PC-3 (cell line): ENCODE results near the gene ELOVL5. TPM values are rescaled to one million over a fixed set of nuclear protein-coding genes. Genes with fewer than 3 reads are reported as not detected.

Experiments used
- ATAC-seq: fragments of 200-7000 bp; cut with Tn5 transposase; 2 replicates; pipeline ENCODE4 v1.9.1; 2020; ENCODE audit warnings: mild to moderate bottlenecking, moderate library complexity
- BruUV-seq: library from RNA; stranded (reverse); fragments of 400-500 nt; replicated peaks from 2 replicates; lab custom pipeline; 2021; lab: Mats Ljungman, UMichigan
- CTCF ChIA-PET: fragments of 300-600 bp; sonication (Branson Sonifier 250); formaldehyde crosslinking; loops from one replicate; lab custom pipeline; 2022; ENCODE audit warnings: antibody characterized with exemption; lab: Charles Lee
- POLR2A ChIA-PET: fragments of 300-600 bp; sonication (Branson Sonifier 250); formaldehyde crosslinking; loops from one replicate; lab custom pipeline; 2022; ENCODE audit warnings: antibody characterized with exemption; ENCODE audit not compliant: unreplicated experiment; lab: Charles Lee
- DNase-seq: peaks from one replicate; pipeline ENCODE4 v3.0.0-alpha.2; 2015
- H2AFZ ChIP-seq: fragments of 300-600 bp; sonication (generic); 2 replicates; pipeline ENCODE4 v1.6.0; 2016; ENCODE audit warnings: antibody characterized with exemption, low read length
- H3F3A ChIP-seq: fragments of 300-600 bp; sonication (generic); one replicate; pipeline ENCODE4 v1.6.0; 2017; ENCODE audit warnings: antibody characterized with exemption, low read length, control low read depth, mild to moderate bottlenecking; ENCODE audit not compliant: unreplicated experiment
- H3K27ac ChIP-seq: fragments of 300-600 bp; sonication (generic); 2 replicates; pipeline ENCODE4 v1.5.1; 2016; ENCODE audit warnings: mild to moderate bottlenecking, low read length
- H3K27me3 ChIP-seq: fragments of 300-600 bp; sonication (generic); 2 replicates; pipeline ENCODE4 v1.6.1; 2016; ENCODE audit warnings: low read length, mixed read lengths
- H3K36me3 ChIP-seq: fragments of 300-600 bp; sonication (generic); 2 replicates; pipeline ENCODE4 v1.6.1; 2016; ENCODE audit warnings: low read depth, mixed run types, low read length, mixed read lengths
- H3K4me1 ChIP-seq: fragments of 300-600 bp; sonication (generic); 2 replicates; pipeline ENCODE4 v1.5.1; 2016; ENCODE audit warnings: low read length; ENCODE audit not compliant: insufficient read depth
- H3K4me2 ChIP-seq: fragments of 300-600 bp; sonication (generic); 2 replicates; pipeline ENCODE4 v1.6.0; 2016; ENCODE audit warnings: low read length
- H3K4me3 ChIP-seq: fragments of 300-600 bp; sonication (generic); 2 replicates; pipeline ENCODE4 v1.5.1; 2016; ENCODE audit warnings: mild to moderate bottlenecking, low read length, mixed read lengths
- H3K79me2 ChIP-seq: fragments of 300-600 bp; sonication (generic); 2 replicates; pipeline ENCODE4 v1.6.1; 2017; ENCODE audit warnings: low read length, mixed read lengths
- H3K9ac ChIP-seq: fragments of 300-600 bp; sonication (generic); 2 replicates; pipeline ENCODE4 v1.6.0; 2016; ENCODE audit warnings: mild to moderate bottlenecking, low read length
- H3K9me2 ChIP-seq: fragments of 300-600 bp; sonication (generic); replicated peaks from 2 replicates; pipeline ENCODE4 v1.6.1; 2016; ENCODE audit warnings: mixed run types, low read length, mixed read lengths
- H3K9me3 ChIP-seq: fragments of 300-600 bp; sonication (generic); 2 replicates; pipeline ENCODE4 v1.6.1; 2016; ENCODE audit warnings: low read length, mixed read lengths
- H4K20me1 ChIP-seq: fragments of 300-600 bp; sonication (generic); 2 replicates; pipeline ENCODE4 v1.6.1; 2016; ENCODE audit warnings: low read length, mixed read lengths
- EZH2 ChIP-seq: fragments of 300-600 bp; sonication (generic); IDR thresholded peaks from one replicate; pipeline ENCODE4 v1.6.1; 2017; ENCODE audit warnings: antibody characterized with exemption, mild to moderate bottlenecking, low read length; ENCODE audit not compliant: unreplicated experiment
- EZH2phosphoT487 ChIP-seq: fragments of 300-600 bp; sonication (generic); IDR thresholded peaks from 2 replicates; pipeline ENCODE4 v1.6.1; 2018; ENCODE audit warnings: mild to moderate bottlenecking, antibody characterized with exemption, low read length, borderline replicate concordance
- intact Hi-C: fragments of 100-400 bp; cut with micrococcal nuclease; formaldehyde crosslinking; loops from 2 replicates; pipeline ENCODE4 v1.9.0; 2023
- total RNA-seq: library from RNA; depleted of rRNA; stranded (reverse); fragments of >200 nt; gene quantifications from 2 replicates; pipeline ENCODE4 v1.2.3, GENCODE V29; 2014
- TF ChIP-seq, protein P1 (sequence below): fragments of 300-600 bp; sonication (generic); conservative IDR thresholded peaks from 2 replicates; pipeline ENCODE4 v1.5.1; 2017; ENCODE audit warnings: antibody characterized with exemption, low read depth, mild to moderate bottlenecking, low read length

ELOVL5 gene
- total RNA-seq, 1 experiment from 2014 or later: 62.7 TPM

DNA sequence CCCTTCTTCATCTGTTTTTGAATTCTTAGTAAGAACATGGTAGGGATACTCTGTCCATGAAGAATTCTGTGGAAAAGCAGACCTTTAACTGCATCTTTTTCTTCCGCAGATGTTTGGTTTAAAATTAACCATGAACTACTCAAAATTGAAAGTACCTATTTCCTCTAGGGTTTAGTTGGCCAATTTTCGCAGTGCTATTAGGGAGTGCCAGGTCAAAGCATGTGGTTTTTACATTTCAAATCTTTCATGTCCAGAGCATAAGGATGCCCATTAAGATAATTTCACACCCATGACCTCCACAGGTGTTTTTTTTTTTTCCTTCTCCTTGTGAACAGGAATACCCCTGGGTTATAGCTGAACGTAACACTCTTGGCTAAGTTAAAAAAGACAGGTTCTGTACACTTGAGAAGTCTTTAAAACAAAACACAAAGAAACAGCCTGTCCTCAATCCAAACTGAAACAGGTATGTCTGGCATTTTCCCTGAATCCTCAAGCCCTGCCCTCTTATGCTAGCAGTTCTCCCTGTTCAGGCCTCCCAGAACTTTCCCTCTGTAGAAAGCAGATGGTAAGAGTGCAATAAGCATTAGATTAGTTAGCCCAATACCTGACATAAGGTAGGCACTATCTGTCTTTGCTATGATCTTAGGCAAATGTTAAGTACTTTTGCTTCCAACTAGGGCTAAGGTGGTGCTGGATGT lies 67.1 kb downstream of the ELOVL5 start:
- H3K9ac ChIP-seq: no peak overlapping the region
- H3K27ac ChIP-seq: no peak overlapping the region
- POLR2A ChIA-PET: no interaction called here
- no peaks in the 10 kb centered on the region for H3K27me3 ChIP-seq
- no peak overlapping the region for H3K4me3 ChIP-seq
- intact Hi-C loops: no loop called here
- TF ChIP-seq EZH2phosphoT487 (no peak), EZH2 (no peak)
- TF ChIP-seq, protein P1, sequence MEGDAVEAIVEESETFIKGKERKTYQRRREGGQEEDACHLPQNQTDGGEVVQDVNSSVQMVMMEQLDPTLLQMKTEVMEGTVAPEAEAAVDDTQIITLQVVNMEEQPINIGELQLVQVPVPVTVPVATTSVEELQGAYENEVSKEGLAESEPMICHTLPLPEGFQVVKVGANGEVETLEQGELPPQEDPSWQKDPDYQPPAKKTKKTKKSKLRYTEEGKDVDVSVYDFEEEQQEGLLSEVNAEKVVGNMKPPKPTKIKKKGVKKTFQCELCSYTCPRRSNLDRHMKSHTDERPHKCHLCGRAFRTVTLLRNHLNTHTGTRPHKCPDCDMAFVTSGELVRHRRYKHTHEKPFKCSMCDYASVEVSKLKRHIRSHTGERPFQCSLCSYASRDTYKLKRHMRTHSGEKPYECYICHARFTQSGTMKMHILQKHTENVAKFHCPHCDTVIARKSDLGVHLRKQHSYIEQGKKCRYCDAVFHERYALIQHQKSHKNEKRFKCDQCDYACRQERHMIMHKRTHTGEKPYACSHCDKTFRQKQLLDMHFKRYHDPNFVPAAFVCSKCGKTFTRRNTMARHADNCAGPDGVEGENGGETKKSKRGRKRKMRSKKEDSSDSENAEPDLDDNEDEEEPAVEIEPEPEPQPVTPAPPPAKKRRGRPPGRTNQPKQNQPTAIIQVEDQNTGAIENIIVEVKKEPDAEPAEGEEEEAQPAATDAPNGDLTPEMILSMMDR: no peak
- no peaks in the 10 kb centered on the region for H3K79me2 ChIP-seq
- no peaks in the 10 kb centered on the region for H3K9me2 ChIP-seq
- no TSS peak for BruUV-seq
- DNase-seq: no peak
- H3K4me1 ChIP-seq: no peaks in the 10 kb centered on the region
- no peak overlapping the region for H2AFZ ChIP-seq
- CTCF ChIA-PET: no interaction called here
- peaks cover 6% of the 10 kb centered on the region; the same call in 1 of the 2 replicates for H3K36me3 ChIP-seq
- no peak overlapping the region for H3K4me2 ChIP-seq
- no peak for ATAC-seq
- H4K20me1 ChIP-seq: no peaks in the 10 kb centered on the region
- H3F3A ChIP-seq: no peaks in the 10 kb centered on the region
- no peaks in the 10 kb centered on the region for H3K9me3 ChIP-seq

GRCh38 chr6:53280207-53280606 lies 68.5 kb downstream of the ELOVL5 start:
- no peak for DNase-seq
- no peaks in the 10 kb centered on the region for H3F3A ChIP-seq
- no peak overlapping the region for H3K9ac ChIP-seq
- no peaks in the 10 kb centered on the region for H3K9me2 ChIP-seq
- TF ChIP-seq EZH2: no peak
- TF ChIP-seq, protein P1: no peak
- TF ChIP-seq EZH2phosphoT487: no peak
- H2AFZ ChIP-seq: no peak overlapping the region
- intact Hi-C loops: no loop called here
- CTCF ChIA-PET: no interaction called here
- no peaks in the 10 kb centered on the region for H4K20me1 ChIP-seq
- no peak overlapping the region for H3K4me3 ChIP-seq
- H3K36me3 ChIP-seq: peaks cover 6% of the 10 kb centered on the region; the same call in 1 of the 2 replicates
- POLR2A ChIA-PET: no interaction called here
- H3K9me3 ChIP-seq: no peaks in the 10 kb centered on the region
- BruUV-seq: no TSS peak
- no peak for ATAC-seq
- no peaks in the 10 kb centered on the region for H3K27me3 ChIP-seq
- H3K79me2 ChIP-seq: no peaks in the 10 kb centered on the region
- no peak overlapping the region for H3K4me2 ChIP-seq
- H3K4me1 ChIP-seq: no peaks in the 10 kb centered on the region
- no peak overlapping the region for H3K27ac ChIP-seq

- no peaks in the 10 kb centered on the region for H3K4me1 ChIP-seq
- no peak overlapping the region for H2AFZ ChIP-seq
- H4K20me1 ChIP-seq: no peaks in the 10 kb centered on the region
- H3K27ac ChIP-seq: no peak overlapping the region
- H3K9me2 ChIP-seq: no peaks in the 10 kb centered on the region
- BruUV-seq: no TSS peak
- H3K4me2 ChIP-seq: no peak overlapping the region
- no peaks in the 10 kb centered on the region for H3F3A ChIP-seq
- no peaks in the 10 kb centered on the region for H3K9me3 ChIP-seq
- ChIA-PET CTCF (no interaction called here), POLR2A (no interaction called here)
- H3K79me2 ChIP-seq: no peaks in the 10 kb centered on the region
- intact Hi-C loops: no loop called here
- no peaks in the 10 kb centered on the region for H3K27me3 ChIP-seq
- no peak overlapping the region for H3K4me3 ChIP-seq
- no peak overlapping the region for H3K9ac ChIP-seq
- DNase-seq: no peak
- TF ChIP-seq EZH2phosphoT487: no peak
- TF ChIP-seq EZH2: no peak
- TF ChIP-seq, protein P1: no peak
- no peak for ATAC-seq
- peaks cover 6% of the 10 kb centered on the region; the same call in 1 of the 2 replicates for H3K36me3 ChIP-seq
These were observed 69.5 kb downstream of the ELOVL5 start for GRCh38 chr6:53279293-53279692.
